NCI-H2081 treated with DMSO at 0.1 percent for 48 hours (cell line): ENCODE results near the gene PLPP6.
"Not testable (repeated sequence)": the region's sequence is repeated elsewhere in the genome, so short reads cannot be mapped to it uniquely, and the experiment has no call there.

Experiments used
- DNase-seq: peaks from one replicate; lab custom pipeline; 2025; lab: John Stamatoyannopoulos, UW

PLPP6 gene

GRCh38 chr9:4662108-4662988 lies at the start of gene PLPP6:
Gene PLPP6 (plus strand): TSS chr9:4662294. CDS start chr9:4662376, 82 bp downstream.
- DNase-seq, result peak; percentile 89

GRCh38 chr9:4614627-4615026 lies 47.5 kb upstream of the PLPP6 start:
- DNase-seq, result no peak

DNA sequence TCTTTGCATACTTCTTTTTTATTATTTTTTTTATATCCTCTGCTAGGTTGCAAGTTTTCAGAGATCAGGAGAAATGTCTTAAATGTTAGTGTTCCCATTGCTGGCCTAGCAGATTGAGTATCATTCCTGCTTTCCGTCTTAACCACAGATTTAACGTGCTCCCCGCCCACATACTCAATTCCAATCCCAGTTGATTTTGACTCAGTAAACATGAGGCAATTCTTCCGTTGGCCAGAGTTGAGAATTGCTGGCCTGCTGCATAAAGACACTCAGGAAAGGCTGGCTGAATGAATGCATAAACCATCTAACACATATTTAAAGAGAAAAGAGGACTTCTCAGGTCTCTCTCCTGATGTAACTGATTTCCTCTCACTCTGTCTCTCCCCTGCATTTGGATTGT lies 46.8 kb upstream of the PLPP6 start:
- DNase-seq, result no peak

GRCh38 chr9:4615778-4616177 lies 46.3 kb upstream of the PLPP6 start:
- DNase-seq, result no peak

- no peak for DNase-seq
Observed at GRCh38 chr9:4617752-4618151, 44.3 kb upstream of the PLPP6 start.

- DNase-seq, result no peak
Observed at GRCh38 chr9:4618700-4619099, 43.4 kb upstream of the PLPP6 start.

DNA sequence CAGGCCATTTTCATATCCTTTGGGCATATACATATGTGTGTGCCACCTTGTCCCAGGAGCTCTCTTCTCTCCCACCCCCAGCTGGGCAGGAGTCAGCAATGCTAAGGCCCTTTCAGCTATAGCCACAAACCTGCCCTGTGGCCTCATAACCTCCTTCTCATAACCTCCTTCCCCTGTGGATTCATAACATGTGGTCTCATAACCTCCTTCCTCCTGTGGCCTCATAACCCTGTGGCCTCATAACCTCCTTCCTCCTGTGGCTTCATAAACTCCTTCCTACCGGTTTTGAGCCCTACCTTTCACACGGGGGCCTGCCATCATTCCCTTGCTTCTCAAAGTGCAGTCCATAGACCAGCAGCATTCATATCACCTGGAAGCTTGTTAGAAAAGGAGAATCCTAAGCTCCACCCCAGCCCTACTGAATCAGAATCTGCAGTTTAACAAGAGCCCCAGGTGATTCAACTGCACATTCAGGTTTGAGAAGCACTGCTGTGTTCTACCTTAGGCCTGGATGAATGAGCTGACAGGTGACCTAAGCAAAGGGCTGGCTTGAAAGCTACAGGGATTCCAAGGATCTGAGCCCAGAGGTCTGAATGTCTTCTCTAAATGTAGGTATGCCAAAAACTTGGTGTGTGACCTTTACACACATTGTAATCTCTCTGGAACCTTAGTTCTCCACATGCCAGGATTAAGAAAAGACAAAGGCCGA lies 41.9 kb upstream of the PLPP6 start:
- DNase-seq, result no peak

DNA sequence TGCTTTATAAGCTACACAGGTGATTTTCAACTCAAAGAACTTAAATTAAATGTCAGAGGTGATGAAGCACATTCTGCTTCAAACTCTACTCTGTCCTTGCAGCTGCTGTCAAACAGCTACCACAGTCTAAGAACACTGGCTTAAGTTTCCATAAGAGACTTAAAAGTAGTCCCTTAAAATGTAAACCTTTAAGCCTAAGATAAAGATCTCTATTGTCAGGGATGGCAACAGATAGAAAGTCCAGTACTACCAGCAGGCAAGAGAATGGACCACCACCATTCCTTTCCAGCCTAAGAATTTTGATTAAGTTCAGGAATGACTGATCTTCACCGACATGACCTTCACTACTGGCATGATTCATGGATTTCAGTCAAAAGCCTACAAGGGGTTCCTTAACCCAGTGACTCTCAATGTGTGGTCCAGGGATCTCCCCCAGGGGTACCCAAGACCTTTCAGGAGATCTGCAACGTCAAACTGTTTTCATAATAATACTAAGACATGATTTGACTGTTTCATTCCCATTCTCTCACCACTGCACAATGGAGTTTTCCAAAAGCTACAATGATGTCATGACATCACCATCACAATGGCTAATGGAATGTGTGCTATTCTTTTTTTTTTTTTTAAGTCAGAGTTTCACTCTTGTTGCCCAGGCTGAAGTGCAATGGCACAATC lies 41.1 kb upstream of the PLPP6 start:
- DNase-seq, result no peak

- DNase-seq, result no peak
Observed at GRCh38 chr9:4622016-4622415, 40.1 kb upstream of the PLPP6 start.

DNA sequence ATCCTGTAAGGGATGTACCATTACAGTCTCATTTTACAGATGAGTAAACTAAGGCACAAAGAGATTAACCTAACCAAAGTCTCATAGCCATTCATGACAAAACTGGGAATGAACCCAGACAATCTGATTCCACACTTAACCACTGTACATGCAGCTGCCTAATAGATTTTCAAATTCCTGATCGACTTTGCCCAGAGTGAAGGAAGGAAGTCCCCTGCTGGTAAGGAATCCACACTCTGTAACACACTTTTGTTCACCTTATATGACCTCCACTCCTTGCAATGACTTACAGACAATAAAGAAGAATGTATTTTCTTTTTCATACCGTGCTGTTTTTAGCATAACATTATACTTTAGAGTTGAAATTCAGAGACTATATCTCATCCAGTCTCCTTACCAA lies 31.3 kb upstream of the PLPP6 start:
- no peak for DNase-seq

GRCh38 chr9:4638968-4639367 lies 23.1 kb upstream of the PLPP6 start:
- no peak for DNase-seq

- DNase-seq, result no peak
Observed at GRCh38 chr9:4639420-4639819, 22.7 kb upstream of the PLPP6 start.

- peak; percentile 18 for DNase-seq
Observed at GRCh38 chr9:4640027-4640426, 22.1 kb upstream of the PLPP6 start.

DNA sequence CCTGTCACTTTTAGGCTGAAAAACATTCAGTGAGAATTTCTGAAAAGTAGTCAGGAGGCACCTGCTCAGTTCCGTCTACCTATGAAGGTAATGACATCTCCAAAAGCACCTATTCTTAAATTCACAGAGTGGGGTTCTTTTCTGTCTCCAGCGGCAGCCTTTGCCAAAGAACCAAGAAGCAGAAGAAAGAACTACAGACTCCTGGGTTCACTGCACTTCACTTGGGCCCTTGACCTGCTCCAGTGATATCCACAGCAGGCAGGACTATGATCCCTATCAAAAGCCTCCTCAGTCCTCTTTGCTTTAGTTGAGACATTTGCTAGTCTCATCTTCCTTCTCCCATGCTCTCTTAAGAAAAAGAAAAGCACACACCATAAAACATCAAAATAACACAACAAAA lies 19.7 kb upstream of the PLPP6 start:
- no peak for DNase-seq

DNA sequence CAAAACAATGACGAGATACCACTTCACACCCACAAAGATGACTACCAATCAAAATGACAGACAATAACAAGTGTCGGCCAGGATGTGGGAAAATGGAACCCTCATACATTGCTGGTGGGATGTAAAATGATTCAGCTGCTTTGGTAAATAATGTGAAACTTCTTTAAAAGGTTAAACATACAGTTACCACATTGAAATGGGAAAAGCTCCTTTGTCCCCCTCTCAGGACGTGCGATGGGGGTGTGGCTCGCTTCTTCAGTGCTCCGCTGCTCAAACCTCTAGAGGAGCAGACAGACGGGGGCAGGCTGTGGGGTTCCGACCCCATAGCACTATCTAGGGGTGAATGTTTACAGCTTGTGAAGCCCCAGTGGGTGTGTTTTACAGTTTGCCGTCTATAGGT lies 8.0 kb upstream of the PLPP6 start:
- DNase-seq, result no peak

DNA sequence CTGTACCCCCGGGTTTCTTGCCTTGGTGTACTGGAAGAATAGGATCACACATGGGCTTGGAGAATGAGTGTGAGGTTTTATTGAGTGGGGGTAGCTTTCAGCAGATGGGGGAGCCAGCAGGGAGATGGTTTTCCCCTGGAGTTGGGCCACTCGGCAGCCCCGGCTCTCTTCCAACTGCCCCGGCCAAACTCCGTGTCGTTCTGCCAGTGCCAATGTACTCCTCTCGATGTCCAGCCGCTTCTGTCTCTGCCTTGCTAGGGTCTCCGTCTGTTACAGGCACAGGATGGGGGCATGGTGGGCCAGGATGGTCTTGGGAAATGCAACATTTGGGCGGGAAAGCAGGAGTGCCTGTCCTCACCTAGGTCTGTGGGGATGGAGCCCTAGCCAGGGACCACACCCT lies 7.6 kb upstream of the PLPP6 start:
- DNase-seq, result no peak

DNA sequence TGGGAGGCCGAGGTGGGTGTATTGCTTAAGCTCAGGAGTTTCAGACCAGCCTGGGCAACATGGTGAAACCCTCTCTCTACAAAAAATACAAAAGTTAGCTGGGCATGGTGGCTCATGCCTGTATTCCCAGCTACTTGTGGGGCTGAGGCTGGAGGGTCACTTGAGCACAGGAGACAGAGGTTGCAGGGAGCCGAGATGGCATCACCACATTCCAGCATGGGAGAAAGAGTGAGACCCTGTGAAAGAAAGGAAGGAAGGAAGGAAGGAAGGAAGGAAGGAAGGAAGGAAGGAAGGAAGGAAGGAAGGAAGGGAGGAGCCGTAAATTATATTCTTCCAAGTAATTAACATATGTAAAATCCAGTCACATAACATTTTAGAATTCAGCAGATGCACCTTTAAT lies 5.9 kb upstream of the PLPP6 start:
- not testable (repeated sequence) for DNase-seq

DNA sequence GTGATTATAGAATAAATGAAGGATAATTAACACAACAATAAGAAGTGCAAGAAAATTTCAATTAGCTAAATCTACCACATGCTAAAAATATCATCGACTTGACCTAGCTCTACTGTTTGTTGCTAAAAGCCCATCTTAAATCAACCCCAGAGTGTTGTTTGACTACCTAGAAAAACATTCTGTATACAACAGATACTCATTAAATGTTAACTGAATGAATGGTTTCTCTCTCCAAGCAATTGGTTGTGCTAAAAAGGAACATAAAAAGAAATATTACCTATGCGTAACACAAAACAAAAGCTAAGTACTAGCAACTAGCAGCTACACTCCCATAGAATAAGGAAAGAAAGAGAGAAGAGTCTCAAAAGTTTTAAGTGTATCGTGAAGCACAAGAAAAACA lies 5.5 kb upstream of the PLPP6 start:
- no peak for DNase-seq

GRCh38 chr9:4657426-4658159 lies 4.5 kb upstream of the PLPP6 start:
- DNase-seq, result no peak

DNA sequence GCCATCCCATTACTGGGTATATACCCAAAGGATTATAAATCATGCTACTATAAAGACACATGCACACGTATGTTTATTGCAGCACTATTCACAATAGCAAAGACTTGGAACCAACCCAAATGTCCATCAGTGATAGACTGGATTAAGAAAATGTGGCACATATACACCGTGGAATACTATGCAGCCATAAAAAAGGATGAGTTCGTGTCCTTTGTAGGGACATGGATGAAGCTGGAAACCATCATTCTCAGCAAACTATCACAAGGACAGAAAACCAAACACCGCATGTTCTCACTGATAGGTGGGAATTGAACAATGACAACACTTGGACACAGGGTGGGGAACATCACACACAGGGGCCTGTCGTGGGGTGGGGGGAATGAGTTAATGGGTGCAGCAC lies 1.4 kb upstream of the PLPP6 start:
- not testable (repeated sequence) for DNase-seq

- no peak for DNase-seq
Observed at GRCh38 chr9:4661165-4661564, 929 bp upstream of the PLPP6 start.

- DNase-seq, result no peak
Observed at GRCh38 chr9:4661611-4662010, 483 bp upstream of the PLPP6 start.
